Activated T-cell treated with anti-CD3 and anti-CD28 coated beads for 1 hour (primary cell): ENCODE results near the gene SLC38A3.

Source experiments
- DNase-seq: peaks from one replicate; pipeline ENCODE4 v3.0.0-alpha.2; 2020; ENCODE audit warnings: low read depth

SLC38A3 gene

GRCh38 chr3:50192689-50193141, 12.4 kb upstream of the SLC38A3 start:
- DNase-seq = peak; percentile 82

DNA sequence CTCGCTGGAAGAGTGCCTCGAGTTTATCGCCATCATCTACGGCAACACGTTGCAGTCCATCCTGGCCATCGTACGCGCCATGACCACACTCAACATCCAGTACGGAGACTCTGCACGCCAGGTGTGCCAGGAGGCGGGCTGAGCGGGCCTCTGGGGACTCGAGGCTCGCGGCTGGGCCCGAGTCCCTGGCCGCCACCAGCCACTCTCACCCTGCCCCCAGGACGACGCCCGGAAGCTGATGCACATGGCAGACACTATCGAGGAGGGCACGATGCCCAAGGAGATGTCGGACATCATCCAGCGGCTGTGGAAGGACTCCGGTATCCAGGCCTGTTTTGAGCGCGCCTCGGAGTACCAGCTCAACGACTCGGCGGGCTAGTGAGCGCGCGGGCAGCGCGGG, 11.8 kb upstream of the SLC38A3 start:
- no peak for DNase-seq

DNA sequence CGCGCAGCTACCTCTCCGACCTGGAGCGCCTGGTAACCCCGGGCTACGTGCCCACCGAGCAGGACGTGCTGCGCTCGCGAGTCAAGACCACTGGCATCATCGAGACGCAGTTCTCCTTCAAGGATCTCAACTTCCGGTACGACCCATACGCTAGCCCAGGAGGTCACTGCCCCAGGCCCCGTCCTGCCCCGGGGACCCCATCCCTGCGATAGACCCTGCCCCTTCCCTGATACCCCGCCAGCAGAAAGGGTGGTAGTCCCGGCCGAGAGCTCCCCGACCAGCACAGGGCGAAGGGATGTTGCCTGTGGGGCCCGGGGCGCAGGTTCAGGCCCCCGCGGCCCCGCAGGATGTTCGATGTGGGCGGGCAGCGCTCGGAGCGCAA, 11.3 kb upstream of the SLC38A3 start:
- DNase-seq = no peak

- DNase-seq = peak; percentile 79
These were observed 10.8 kb upstream of the SLC38A3 start for GRCh38 chr3:50194128-50194902.

- DNase-seq = peak; percentile 31
These were observed 10.1 kb upstream of the SLC38A3 start for GRCh38 chr3:50194903-50195500.

DNA sequence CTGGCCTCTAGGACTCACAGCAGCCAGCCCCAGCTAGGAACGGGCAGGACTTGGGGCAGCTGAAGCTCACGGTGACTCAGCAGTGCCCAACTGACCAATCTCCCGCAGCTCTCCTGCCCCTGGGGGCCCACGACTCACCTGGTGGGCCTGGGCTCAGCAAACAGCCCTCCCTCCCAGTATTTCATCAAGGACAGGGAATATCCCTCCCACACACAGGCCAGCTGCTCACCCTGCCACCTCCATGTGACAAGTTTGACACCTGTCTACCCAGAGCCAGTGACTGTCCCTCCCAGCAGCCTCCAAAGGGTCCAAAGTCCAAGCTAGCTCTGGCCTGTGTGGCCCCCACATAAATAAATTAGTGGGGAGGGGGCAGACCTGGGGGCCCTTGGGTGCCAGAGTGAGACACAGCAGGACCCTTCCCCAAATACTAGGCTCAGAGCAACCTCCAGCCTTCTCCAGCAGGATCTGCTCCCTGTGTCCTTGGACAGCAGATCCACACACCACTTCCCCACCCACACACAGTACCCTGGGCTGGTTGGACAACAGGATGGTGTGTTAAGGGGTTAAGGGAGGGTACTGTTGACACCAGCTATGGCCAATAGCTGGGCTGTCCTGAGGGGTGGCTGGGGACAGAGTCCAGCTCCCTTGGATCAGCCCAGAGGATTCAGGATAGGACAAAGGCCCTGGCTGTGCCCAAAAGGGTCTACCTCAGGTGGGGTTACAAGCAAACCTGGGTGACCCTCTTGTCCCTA, 9.4 kb upstream of the SLC38A3 start:
- no peak for DNase-seq

GRCh38 chr3:50196253-50196801, 8.7 kb upstream of the SLC38A3 start:
- DNase-seq = no peak

- no peak for DNase-seq
These were observed 3.3 kb upstream of the SLC38A3 start for GRCh38 chr3:50201573-50202315.

DNA sequence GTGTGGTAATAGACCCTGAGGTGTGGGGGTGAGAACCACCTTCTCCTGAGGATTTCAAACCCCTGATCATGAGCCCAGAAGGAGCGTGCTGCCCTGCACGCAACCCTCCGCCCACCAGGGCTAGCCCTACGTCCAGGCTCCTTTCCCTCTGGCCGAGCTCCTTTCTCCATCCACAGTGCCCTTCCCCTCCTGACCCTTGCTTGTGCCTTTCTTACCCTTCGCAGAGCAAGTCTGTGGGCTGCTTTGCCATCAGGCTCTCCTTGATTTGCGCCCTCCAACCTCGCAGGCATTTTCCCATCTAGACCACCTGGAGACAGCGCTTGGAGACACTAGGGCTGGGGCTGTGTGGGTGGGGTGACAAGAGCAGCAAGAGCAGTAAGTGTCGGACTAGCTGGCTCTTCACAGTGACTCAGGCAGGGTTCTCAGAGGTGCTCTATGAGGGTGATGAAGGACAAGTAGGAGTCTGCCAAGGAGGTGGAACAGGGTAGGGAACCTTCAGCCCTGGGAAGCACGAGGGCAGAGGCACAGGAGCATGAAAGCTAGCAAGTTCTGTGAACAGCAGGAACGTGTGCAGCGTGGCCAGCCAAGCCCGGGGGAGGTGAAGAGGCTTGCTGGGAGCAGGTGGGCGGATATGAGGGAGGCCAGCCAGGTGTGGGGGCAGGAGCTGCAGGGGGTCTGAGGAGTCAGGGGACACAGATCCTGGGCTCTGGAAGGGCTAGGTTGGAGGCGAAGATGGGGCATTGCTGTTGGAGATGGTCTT, 2.5 kb upstream of the SLC38A3 start:
- DNase-seq = no peak

- no peak for DNase-seq
These were observed 1.8 kb upstream of the SLC38A3 start for GRCh38 chr3:50203113-50203808.

DNA sequence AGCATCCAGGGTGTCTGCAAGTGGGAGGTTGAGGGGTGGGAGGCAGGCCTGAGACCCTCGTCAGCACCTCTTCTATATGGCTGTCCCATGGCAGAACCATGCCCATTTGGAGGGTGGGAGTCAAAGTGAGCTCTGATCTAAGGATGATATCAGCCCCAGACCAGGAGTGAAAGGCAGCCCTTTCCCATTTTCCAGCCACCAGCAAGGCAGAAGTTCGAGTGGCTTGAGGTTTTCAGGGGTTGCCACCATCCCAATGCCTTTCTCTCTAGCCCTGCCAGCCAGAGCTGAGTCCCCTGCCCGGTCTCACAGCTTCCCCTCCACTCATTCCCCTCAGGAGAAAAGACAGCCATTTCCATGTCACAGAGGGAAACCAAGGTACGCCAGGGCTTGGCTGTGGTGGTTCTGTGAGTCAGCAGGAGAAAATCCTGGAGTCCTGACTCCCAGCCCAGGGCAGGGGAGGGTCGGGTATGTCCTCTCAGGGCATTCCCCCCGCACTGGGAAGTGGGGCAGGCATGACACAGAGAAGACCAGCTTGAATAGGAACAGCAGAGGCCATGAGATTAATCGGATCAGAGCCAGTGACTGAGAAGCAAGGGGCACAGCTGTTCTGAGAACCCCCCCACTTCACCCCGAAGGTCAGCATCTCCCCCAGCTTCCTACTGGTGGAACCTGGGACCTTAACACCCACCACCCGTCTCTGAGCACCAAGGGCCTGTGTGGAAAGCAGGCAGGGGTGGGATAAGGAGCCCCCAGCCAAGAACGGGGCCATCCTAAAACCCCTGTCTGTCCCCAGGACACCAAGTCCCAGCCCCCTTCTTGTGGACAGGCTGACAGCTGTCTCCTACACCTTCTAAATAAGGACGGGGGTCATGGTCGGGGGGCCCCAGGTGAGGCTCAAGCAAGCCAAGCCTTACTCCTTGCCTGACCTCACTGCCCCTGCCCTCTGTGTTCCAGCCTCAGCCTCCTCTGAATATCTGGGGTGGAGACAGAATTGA, 965 bp upstream of the SLC38A3 start:
- no peak for DNase-seq

GRCh38 chr3:50205413-50206276, 574 bp downstream of the SLC38A3 start:
- DNase-seq = no peak

GRCh38 chr3:50207359-50208042, 2.4 kb downstream of the SLC38A3 start:
- DNase-seq = no peak

DNA sequence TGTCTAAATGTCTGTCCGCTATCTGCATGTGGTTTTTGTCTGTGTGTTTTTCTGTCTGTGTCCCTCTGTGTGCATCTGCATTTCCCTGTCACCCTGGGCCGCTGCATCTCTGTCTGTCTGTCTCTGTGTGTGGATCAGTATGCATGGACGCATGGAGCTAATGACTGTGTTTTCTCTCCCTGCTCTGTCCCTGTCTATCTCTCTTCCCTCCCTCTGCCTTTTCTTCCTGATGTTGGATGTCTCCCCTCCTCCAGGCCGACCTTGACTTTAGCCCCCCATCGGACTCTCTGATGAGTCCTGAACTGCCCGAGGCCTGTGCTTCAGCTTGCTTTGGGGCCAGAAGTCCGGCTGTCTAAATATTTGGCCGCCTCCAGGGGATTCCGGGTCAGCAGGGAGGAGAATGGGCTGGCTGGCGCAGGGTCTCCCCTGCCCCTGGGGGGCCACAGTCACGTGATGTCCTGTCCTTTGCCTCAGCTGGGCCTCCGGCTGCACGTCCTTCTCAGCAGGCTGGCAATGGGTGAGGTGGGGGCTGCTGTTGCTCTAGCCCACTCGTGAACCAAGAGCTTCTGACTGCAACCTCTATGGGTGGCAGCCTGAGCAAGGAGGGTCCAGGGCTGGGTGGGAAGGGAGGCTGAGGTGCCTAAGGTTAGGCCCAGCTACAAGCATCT, 3.7 kb downstream of the SLC38A3 start:
- DNase-seq = no peak

DNA sequence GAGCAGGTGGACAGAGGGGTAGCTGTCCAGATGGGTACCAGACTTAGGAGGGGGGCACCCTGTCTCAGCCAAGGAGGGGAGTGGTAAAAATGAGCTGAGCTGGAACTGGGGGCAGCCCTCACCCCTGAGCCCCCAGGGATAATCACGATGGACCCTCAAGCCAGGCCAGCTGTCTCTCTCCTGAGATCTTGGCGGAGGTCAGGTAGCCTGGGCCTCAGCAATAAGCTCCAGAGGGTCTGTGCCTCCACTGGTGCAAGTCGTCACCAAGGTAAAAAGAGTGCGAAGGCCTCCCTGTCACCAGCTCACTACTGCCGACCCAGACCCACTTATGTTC, 5.1 kb downstream of the SLC38A3 start:
- DNase-seq = no peak

- DNase-seq = no peak
These were observed 5.7 kb downstream of the SLC38A3 start for GRCh38 chr3:50210510-50211367.
